ENCODE results near the gene KRT80. TPM values are rescaled to one million over a fixed set of nuclear protein-coding genes. Genes with fewer than 3 reads are reported as not detected.

The KRT80 gene
- total RNA-seq, 1 experiment from 2014 or later: 6.7 TPM

Other genes starting within 250 kb of the KRT80 start
- 8.5 and 11.0 TPM in 2 replicates for gene ACVR1B, start 240.3 kb downstream of the KRT80 start, total RNA-seq (2014; rRNA removed)
- gene TAMALIN, start 185.1 kb downstream of the KRT80 start, total RNA-seq (2014; rRNA removed): 1.8 and 4.5 TPM in 2 replicates
- gene NR4A1, start 140.6 kb downstream of the KRT80 start, total RNA-seq (2014; rRNA removed): 1.3 and 2.3 TPM in 2 replicates
- 69.2 and 70.4 TPM in 2 replicates for gene ATG101, start 122.0 kb downstream of the KRT80 start, total RNA-seq (2014; rRNA removed)
- gene SMIM41, start 112.3 kb downstream of the KRT80 start, total RNA-seq (2014; rRNA removed): not detected in 2 replicates
- 0.40 and 2.2 TPM in 2 replicates for gene KRT7, start 41.2 kb upstream of the KRT80 start, total RNA-seq (2014; rRNA removed)
- 0.06 TPM in 1 of 2 replicates, not detected in the other for gene KRT86, start 82.6 kb upstream of the KRT80 start, total RNA-seq (2014; rRNA removed)
- gene KRT81, start 99.5 kb upstream of the KRT80 start, total RNA-seq (2014; rRNA removed): 0.11 and 1.2 TPM in 2 replicates
- not detected in 2 replicates for gene KRT83, start 129.4 kb upstream of the KRT80 start, total RNA-seq (2014; rRNA removed)
- gene KRT85, start 175.5 kb upstream of the KRT80 start, total RNA-seq (2014; rRNA removed): not detected in 2 replicates
- not detected in 2 replicates for gene KRT84, start 193.6 kb upstream of the KRT80 start, total RNA-seq (2014; rRNA removed)
- not detected in 2 replicates for gene KRT82, start 214.3 kb upstream of the KRT80 start, total RNA-seq (2014; rRNA removed)
- gene KRT75, start 242.4 kb upstream of the KRT80 start, total RNA-seq (2014; rRNA removed): not detected in 2 replicates

Data from LHCN-M2 (cell line).